PC-3 (cell line): ENCODE measurements around the gene SNX11. TPM values are rescaled to one million over a fixed set of nuclear protein-coding genes. Genes with fewer than 3 reads are reported as not detected.

Experiments used
- ATAC-seq: fragments of 200-7000 bp; cut with Tn5 transposase; 2 replicates; pipeline ENCODE4 v1.9.1; 2020; ENCODE audit warnings: mild to moderate bottlenecking, moderate library complexity
- BruUV-seq: library from RNA; stranded (reverse); fragments of 400-500 nt; replicated peaks from 2 replicates; lab custom pipeline; 2021; lab: Mats Ljungman, UMichigan
- CTCF ChIA-PET: fragments of 300-600 bp; sonication (Branson Sonifier 250); formaldehyde crosslinking; loops from one replicate; lab custom pipeline; 2022; ENCODE audit warnings: antibody characterized with exemption; lab: Charles Lee
- POLR2A ChIA-PET: fragments of 300-600 bp; sonication (Branson Sonifier 250); formaldehyde crosslinking; loops from one replicate; lab custom pipeline; 2022; ENCODE audit warnings: antibody characterized with exemption; ENCODE audit not compliant: unreplicated experiment; lab: Charles Lee
- DNase-seq: peaks from one replicate; pipeline ENCODE4 v3.0.0-alpha.2; 2015
- H2AFZ ChIP-seq: fragments of 300-600 bp; sonication (generic); 2 replicates; pipeline ENCODE4 v1.6.0; 2016; ENCODE audit warnings: antibody characterized with exemption, low read length
- H3F3A ChIP-seq: fragments of 300-600 bp; sonication (generic); one replicate; pipeline ENCODE4 v1.6.0; 2017; ENCODE audit warnings: antibody characterized with exemption, low read length, control low read depth, mild to moderate bottlenecking; ENCODE audit not compliant: unreplicated experiment
- H3K27ac ChIP-seq: fragments of 300-600 bp; sonication (generic); 2 replicates; pipeline ENCODE4 v1.5.1; 2016; ENCODE audit warnings: mild to moderate bottlenecking, low read length
- H3K27me3 ChIP-seq: fragments of 300-600 bp; sonication (generic); 2 replicates; pipeline ENCODE4 v1.6.1; 2016; ENCODE audit warnings: low read length, mixed read lengths
- H3K36me3 ChIP-seq: fragments of 300-600 bp; sonication (generic); 2 replicates; pipeline ENCODE4 v1.6.1; 2016; ENCODE audit warnings: low read depth, mixed run types, low read length, mixed read lengths
- H3K4me1 ChIP-seq: fragments of 300-600 bp; sonication (generic); 2 replicates; pipeline ENCODE4 v1.5.1; 2016; ENCODE audit warnings: low read length; ENCODE audit not compliant: insufficient read depth
- H3K4me2 ChIP-seq: fragments of 300-600 bp; sonication (generic); 2 replicates; pipeline ENCODE4 v1.6.0; 2016; ENCODE audit warnings: low read length
- H3K4me3 ChIP-seq: fragments of 300-600 bp; sonication (generic); 2 replicates; pipeline ENCODE4 v1.5.1; 2016; ENCODE audit warnings: mild to moderate bottlenecking, low read length, mixed read lengths
- H3K79me2 ChIP-seq: fragments of 300-600 bp; sonication (generic); 2 replicates; pipeline ENCODE4 v1.6.1; 2017; ENCODE audit warnings: low read length, mixed read lengths
- H3K9ac ChIP-seq: fragments of 300-600 bp; sonication (generic); 2 replicates; pipeline ENCODE4 v1.6.0; 2016; ENCODE audit warnings: mild to moderate bottlenecking, low read length
- H3K9me2 ChIP-seq: fragments of 300-600 bp; sonication (generic); replicated peaks from 2 replicates; pipeline ENCODE4 v1.6.1; 2016; ENCODE audit warnings: mixed run types, low read length, mixed read lengths
- H3K9me3 ChIP-seq: fragments of 300-600 bp; sonication (generic); 2 replicates; pipeline ENCODE4 v1.6.1; 2016; ENCODE audit warnings: low read length, mixed read lengths
- H4K20me1 ChIP-seq: fragments of 300-600 bp; sonication (generic); 2 replicates; pipeline ENCODE4 v1.6.1; 2016; ENCODE audit warnings: low read length, mixed read lengths
- EZH2 ChIP-seq: fragments of 300-600 bp; sonication (generic); IDR thresholded peaks from one replicate; pipeline ENCODE4 v1.6.1; 2017; ENCODE audit warnings: antibody characterized with exemption, mild to moderate bottlenecking, low read length; ENCODE audit not compliant: unreplicated experiment
- EZH2phosphoT487 ChIP-seq: fragments of 300-600 bp; sonication (generic); IDR thresholded peaks from 2 replicates; pipeline ENCODE4 v1.6.1; 2018; ENCODE audit warnings: mild to moderate bottlenecking, antibody characterized with exemption, low read length, borderline replicate concordance
- intact Hi-C: fragments of 100-400 bp; cut with micrococcal nuclease; formaldehyde crosslinking; loops from 2 replicates; pipeline ENCODE4 v1.9.0; 2023
- total RNA-seq: library from RNA; depleted of rRNA; stranded (reverse); fragments of >200 nt; gene quantifications from 2 replicates; pipeline ENCODE4 v1.2.3, GENCODE V29; 2014
- TF ChIP-seq, protein P1 (sequence below): fragments of 300-600 bp; sonication (generic); conservative IDR thresholded peaks from 2 replicates; pipeline ENCODE4 v1.5.1; 2017; ENCODE audit warnings: antibody characterized with exemption, low read depth, mild to moderate bottlenecking, low read length

SNX11 gene
- total RNA-seq, 1 experiment from 2014 or later: 17.7 TPM

DNA sequence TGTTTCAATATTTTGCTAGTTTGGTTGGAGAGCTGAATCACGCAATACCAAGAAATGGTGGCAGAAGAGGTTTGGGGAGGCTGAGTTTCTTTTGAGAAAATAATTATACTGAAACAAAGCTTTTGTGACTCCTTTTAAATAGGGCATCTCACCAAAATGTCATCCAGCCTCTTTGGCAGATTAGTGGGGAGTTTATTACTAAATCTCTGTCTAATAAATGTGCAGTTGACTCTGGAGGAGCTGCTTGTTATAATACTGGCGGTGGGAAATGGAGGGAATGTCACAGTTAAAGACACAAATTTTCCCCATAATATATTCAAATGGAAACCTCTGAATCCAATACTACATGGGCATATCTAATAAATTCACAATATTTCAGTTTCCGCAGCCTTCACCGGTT lies 44.7 kb downstream of the SNX11 start:
- Histone ChIP-seq H3K4me3 (no peak overlapping the region), H3K27ac (no peak overlapping the region), H4K20me1 (no peaks in the 10 kb centered on the region), H3K9ac (no peak overlapping the region), H3K27me3 (peaks cover 56% of the 10 kb centered on the region), H3F3A (no peaks in the 10 kb centered on the region), H3K36me3 (no peaks in the 10 kb centered on the region), H2AFZ (no peak overlapping the region), H3K4me2 (no peak overlapping the region), H3K9me3 (no peaks in the 10 kb centered on the region), H3K9me2 (no peaks in the 10 kb centered on the region), H3K79me2 (no peaks in the 10 kb centered on the region), H3K4me1 (no peaks in the 10 kb centered on the region)
- no TSS peak for BruUV-seq
- POLR2A ChIA-PET: no interaction called here
- DNase-seq: no peak
- TF ChIP-seq, protein P1, sequence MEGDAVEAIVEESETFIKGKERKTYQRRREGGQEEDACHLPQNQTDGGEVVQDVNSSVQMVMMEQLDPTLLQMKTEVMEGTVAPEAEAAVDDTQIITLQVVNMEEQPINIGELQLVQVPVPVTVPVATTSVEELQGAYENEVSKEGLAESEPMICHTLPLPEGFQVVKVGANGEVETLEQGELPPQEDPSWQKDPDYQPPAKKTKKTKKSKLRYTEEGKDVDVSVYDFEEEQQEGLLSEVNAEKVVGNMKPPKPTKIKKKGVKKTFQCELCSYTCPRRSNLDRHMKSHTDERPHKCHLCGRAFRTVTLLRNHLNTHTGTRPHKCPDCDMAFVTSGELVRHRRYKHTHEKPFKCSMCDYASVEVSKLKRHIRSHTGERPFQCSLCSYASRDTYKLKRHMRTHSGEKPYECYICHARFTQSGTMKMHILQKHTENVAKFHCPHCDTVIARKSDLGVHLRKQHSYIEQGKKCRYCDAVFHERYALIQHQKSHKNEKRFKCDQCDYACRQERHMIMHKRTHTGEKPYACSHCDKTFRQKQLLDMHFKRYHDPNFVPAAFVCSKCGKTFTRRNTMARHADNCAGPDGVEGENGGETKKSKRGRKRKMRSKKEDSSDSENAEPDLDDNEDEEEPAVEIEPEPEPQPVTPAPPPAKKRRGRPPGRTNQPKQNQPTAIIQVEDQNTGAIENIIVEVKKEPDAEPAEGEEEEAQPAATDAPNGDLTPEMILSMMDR: no peak
- TF ChIP-seq EZH2phosphoT487 (no peak), EZH2 (no peak)
- CTCF ChIA-PET: no interaction called here
- intact Hi-C loops: loop anchor here (2.0 kb wide), 2 partner anchors 185 to 467 kb away; no protein-coding TSS in a partner anchor
- no peak for ATAC-seq

DNA sequence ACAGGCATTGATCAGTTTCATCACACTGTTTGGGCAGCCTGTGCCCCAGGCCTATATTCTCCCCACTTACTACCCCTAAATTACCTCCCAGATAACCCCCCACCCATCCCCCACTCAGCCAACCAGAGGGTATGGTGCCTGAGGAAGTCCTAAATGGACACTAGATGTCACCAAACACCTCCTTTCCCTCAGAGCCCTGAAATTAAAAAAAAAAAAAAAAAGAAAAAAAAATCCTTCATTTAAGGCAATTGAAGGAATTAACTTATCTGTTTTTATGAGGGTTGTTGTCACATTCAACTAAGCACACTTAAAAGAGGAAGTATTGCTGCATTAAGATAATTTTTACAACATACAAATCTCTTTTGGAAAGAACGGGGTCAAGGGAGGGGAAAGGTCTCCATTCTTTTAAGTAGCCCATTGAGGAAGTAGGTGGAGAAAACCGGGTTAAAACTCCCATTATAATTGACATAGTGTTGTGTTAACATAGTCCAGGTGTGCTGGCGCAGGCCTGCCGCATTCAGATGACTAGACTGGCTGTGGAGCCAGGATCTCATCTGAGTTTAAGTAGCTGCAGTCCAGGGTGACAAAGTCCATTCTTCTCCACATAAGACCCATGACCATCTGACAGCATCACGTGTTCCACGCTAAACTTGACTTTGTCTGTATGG lies 46.3 kb downstream of the SNX11 start:
- Histone ChIP-seq H3K36me3 (no peaks in the 10 kb centered on the region), H3K4me1 (no peaks in the 10 kb centered on the region), H3F3A (no peaks in the 10 kb centered on the region), H4K20me1 (no peaks in the 10 kb centered on the region), H2AFZ (no peak overlapping the region), H3K4me2 (no peak overlapping the region), H3K9me2 (no peaks in the 10 kb centered on the region), H3K4me3 (no peak overlapping the region), H3K9me3 (no peaks in the 10 kb centered on the region), H3K9ac (no peak overlapping the region), H3K27me3 (peaks cover 41% of the 10 kb centered on the region), H3K27ac (no peak overlapping the region), H3K79me2 (no peaks in the 10 kb centered on the region)
- TF ChIP-seq, protein P1: peak; percentile 86
- no peak for TF ChIP-seq EZH2
- DNase-seq: peak; percentile 64
- no TSS peak for BruUV-seq
- ChIA-PET CTCF (interaction anchor here (0.5 to 0.6 kb wide), 3 partner anchors 11 to 518 kb away, joined by 3 to 8 read pairs (median 4); no protein-coding TSS in a partner anchor), POLR2A (no interaction called here)
- ATAC-seq: peak; percentile 85
- intact Hi-C loops: loop anchor here (1.0 to 2.0 kb wide), 3 partner anchors 183 to 465 kb away; no protein-coding TSS in a partner anchor

DNA sequence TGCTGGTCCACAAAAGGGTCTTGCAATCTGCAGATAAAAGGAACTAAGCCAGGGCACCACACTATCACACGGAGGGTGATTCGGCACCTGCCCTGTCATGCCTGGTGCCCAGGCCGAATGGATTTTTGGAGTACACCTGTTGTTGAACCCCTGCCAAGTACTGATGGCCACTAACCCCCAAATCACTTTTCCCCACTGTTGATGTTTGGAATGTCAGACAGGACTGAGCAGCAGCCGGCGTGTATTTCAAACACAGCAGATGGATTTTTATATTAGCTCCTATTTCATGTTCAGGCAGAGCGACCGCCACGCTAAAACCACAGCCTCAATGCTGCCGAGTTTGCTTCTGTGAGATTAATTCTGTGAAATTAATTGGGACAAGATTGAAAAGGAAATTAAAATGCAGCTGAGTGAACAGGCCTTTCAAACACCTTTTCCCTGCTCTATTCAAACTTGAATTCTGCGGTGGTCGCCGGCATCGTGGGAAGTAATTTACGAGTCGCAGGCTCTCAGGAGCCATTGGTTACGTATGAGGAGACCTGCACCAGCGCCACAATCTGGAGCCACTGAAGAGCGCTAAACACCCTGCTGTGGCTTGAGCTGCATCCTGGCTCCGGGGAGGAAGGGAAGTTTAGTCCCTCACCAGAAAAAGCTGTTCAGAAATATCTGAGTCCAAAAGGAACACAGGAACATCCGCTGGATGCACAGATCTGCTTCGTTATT lies 48.5 kb downstream of the SNX11 start:
- no peak overlapping the region for H3K4me3 ChIP-seq
- H3K4me2 ChIP-seq: no peak overlapping the region
- DNase-seq: no peak
- ChIA-PET POLR2A (no interaction called here), CTCF (no interaction called here)
- no peaks in the 10 kb centered on the region for H3F3A ChIP-seq
- ATAC-seq: no peak
- no peak overlapping the region for H2AFZ ChIP-seq
- H3K27ac ChIP-seq: no peak overlapping the region
- TF ChIP-seq EZH2 (no peak), EZH2phosphoT487 (no peak)
- TF ChIP-seq, protein P1: no peak
- H3K4me1 ChIP-seq: no peaks in the 10 kb centered on the region
- no peaks in the 10 kb centered on the region for H3K79me2 ChIP-seq
- H3K9ac ChIP-seq: no peak overlapping the region
- H3K9me3 ChIP-seq: no peaks in the 10 kb centered on the region
- H3K27me3 ChIP-seq: peaks cover 18% of the 10 kb centered on the region
- BruUV-seq: no TSS peak
- no peaks in the 10 kb centered on the region for H3K9me2 ChIP-seq
- intact Hi-C loops: no loop called here
- H4K20me1 ChIP-seq: no peaks in the 10 kb centered on the region
- H3K36me3 ChIP-seq: no peaks in the 10 kb centered on the region
